Endothelial cell of umbilical vein (primary cell): ENCODE measurements around the gene IGSF9B. TPM values are rescaled to one million over a fixed set of nuclear protein-coding genes. Genes with fewer than 3 reads are reported as not detected.

Experiments
- BruUV-seq: library from RNA; stranded (reverse); fragments of 400-500 nt; replicated peaks from 2 replicates; lab custom pipeline; 2021; lab: Mats Ljungman, UMichigan
- CTCF ChIA-PET: fragments of 300-600, 350-600 bp; sonication (Branson Sonifier 250); formaldehyde crosslinking; loops from one replicate; lab custom pipeline; 2021; ENCODE audit warnings: antibody characterized with exemption, inconsistent platforms; lab: Charles Lee
- POLR2A ChIA-PET: fragments of 300-600, 350-600 bp; sonication (Branson Sonifier 250); formaldehyde crosslinking; loops from one replicate; lab custom pipeline; 2021; ENCODE audit warnings: antibody characterized with exemption, inconsistent platforms; lab: Charles Lee
- DNase-seq: peaks from one replicate; pipeline ENCODE4 v3.0.0-alpha.2; 2011; ENCODE audit warnings: low read depth, low spot score
- FAIRE-seq: peaks from 2 replicates; lab custom pipeline; 2011; peaks lifted over from hg19 to GRCh38; lab: Jason Lieb, UNC
- H2AFZ ChIP-seq: 2 replicates; pipeline ENCODE4 v1.6.0; 2012; ENCODE audit warnings: low read depth, low read length, control low read depth, inconsistent platforms
- H3K27ac ChIP-seq: 2 replicates; pipeline ENCODE4 v1.5.1; 2011; ENCODE audit warnings: low read depth, mild to moderate bottlenecking, control low read depth, low read length, moderate library complexity; ENCODE audit not compliant: insufficient read depth
- H3K27me3 ChIP-seq, 2 experiments: 2 replicates each; pipeline versions ENCODE4 v1.6.0 to v1.6.1; 2011; ENCODE audit warnings: low read length in 2 of 2, mixed read lengths in 1 of 2; ENCODE audit not compliant: control insufficient read depth in 2 of 2, insufficient read depth in 2 of 2
- H3K36me3 ChIP-seq, 2 experiments: 2 replicates in 1 of 2; 3 replicates in 1 of 2; pipeline ENCODE4 v1.5.1; 2011; ENCODE audit warnings: low read length in 2 of 2, mild to moderate bottlenecking in 1 of 2, moderate library complexity in 1 of 2; ENCODE audit not compliant: control insufficient read depth in 2 of 2, insufficient read depth in 2 of 2; ENCODE audit errors: extremely low read depth in 1 of 2
- H3K4me1 ChIP-seq: 3 replicates; pipeline ENCODE4 v1.5.1; 2011; ENCODE audit warnings: mild to moderate bottlenecking, low read length; ENCODE audit not compliant: control insufficient read depth, insufficient read depth; ENCODE audit errors: extremely low read depth
- H3K4me2 ChIP-seq: 2 replicates; pipeline ENCODE4 v1.6.1; 2011; ENCODE audit warnings: low read length, control low read depth, mixed read lengths; ENCODE audit not compliant: insufficient read depth
- H3K4me3 ChIP-seq, 3 experiments: fragments of 200-600 bp in 1 of 3; sonication (generic), shearing (Covaris generic) in 1 of 3; replicated peaks in 1 of 3; 2 replicates each; pipeline ENCODE4 v1.5.1; 2011 to 2016; ENCODE audit warnings: control low read depth in 3 of 3, low read length in 3 of 3, mild to moderate bottlenecking in 2 of 3, inconsistent platforms in 1 of 3, low read depth in 1 of 3, moderate library complexity in 1 of 3; ENCODE audit not compliant: insufficient read depth in 1 of 3
- H3K79me2 ChIP-seq: 2 replicates; pipeline ENCODE4 v1.6.0; 2012; ENCODE audit warnings: low read length, inconsistent platforms; ENCODE audit not compliant: control insufficient read depth, insufficient read depth
- H3K9ac ChIP-seq: replicated peaks from 2 replicates; pipeline ENCODE3; 2011; ENCODE audit warnings: low read length, control low read depth; ENCODE audit not compliant: insufficient read depth; ENCODE audit errors: extremely low read depth
- H3K9me1 ChIP-seq: replicated peaks from 3 replicates; pipeline ENCODE4 v1.6.0; 2011; ENCODE audit warnings: mild to moderate bottlenecking, low read length; ENCODE audit not compliant: control insufficient read depth, insufficient read depth; ENCODE audit errors: extremely low read depth
- H3K9me3 ChIP-seq: replicated peaks from 2 replicates; pipeline ENCODE4 v1.5.1; 2012; ENCODE audit warnings: low read length, inconsistent platforms; ENCODE audit not compliant: control insufficient read depth, insufficient read depth
- H4K20me1 ChIP-seq: replicated peaks from 2 replicates; pipeline ENCODE3; 2011; ENCODE audit warnings: mild to moderate bottlenecking, low read length; ENCODE audit not compliant: control insufficient read depth, insufficient read depth; ENCODE audit errors: extremely low read depth
- CTCF ChIP-seq, 2 donors: IDR thresholded peaks; 1 replicate in 1 of 2; 2 replicates in 1 of 2; pipeline ENCODE4 v1.5.1; 2011; ENCODE audit warnings: low read length in 2 of 2, mild to moderate bottlenecking in 2 of 2, moderate library complexity in 2 of 2, control low read depth in 1 of 2, inconsistent platforms in 1 of 2, low read depth in 1 of 2; ENCODE audit not compliant: insufficient read depth in 1 of 2; ENCODE audit errors: extremely low read depth in 1 of 2
- EZH2 ChIP-seq: IDR thresholded peaks from 2 replicates; pipeline ENCODE4 v1.6.1; 2012; ENCODE audit warnings: borderline replicate concordance, low read depth, mild to moderate bottlenecking, moderate library complexity, low read length, inconsistent platforms; ENCODE audit not compliant: severe bottlenecking
- FOS ChIP-seq: IDR thresholded peaks from 2 replicates; pipeline ENCODE4 v1.6.1; 2011; ENCODE audit warnings: mild to moderate bottlenecking, low read length, moderate library complexity, borderline replicate concordance; ENCODE audit not compliant: insufficient read depth
- GATA2 ChIP-seq: IDR thresholded peaks from 2 replicates; pipeline ENCODE4 v1.7.0; 2011; ENCODE audit warnings: low read depth, mild to moderate bottlenecking, moderate library complexity, mixed read lengths, low read length; ENCODE audit not compliant: insufficient read length, insufficient read depth
- JUN ChIP-seq: IDR thresholded peaks from 2 replicates; pipeline ENCODE4 v1.6.1; 2011; ENCODE audit warnings: borderline replicate concordance, low read depth; ENCODE audit not compliant: insufficient read length, insufficient read depth
- MAX ChIP-seq: IDR thresholded peaks from 2 replicates; pipeline ENCODE4 v1.6.1; 2011; ENCODE audit not compliant: insufficient read depth, insufficient read length
- MYC ChIP-seq: IDR thresholded peaks from one replicate; pipeline ENCODE4 v1.6.1; 2011; ENCODE audit warnings: mild to moderate bottlenecking, low read depth, low read length
- POLR2A ChIP-seq: IDR thresholded peaks from 2 replicates; pipeline ENCODE4 v1.6.1; 2012; ENCODE audit warnings: low read depth, mild to moderate bottlenecking, control low read depth, low read length
- POLR2AphosphoS5 ChIP-seq: IDR thresholded peaks from 2 replicates; pipeline ENCODE4 v1.6.1; 2012; ENCODE audit warnings: low read depth, mild to moderate bottlenecking, control low read depth, low read length, moderate library complexity; ENCODE audit not compliant: insufficient read depth
- dilution Hi-C: fragments of 300-500 bp; cut with MboI; formaldehyde crosslinking; loops from one replicate; pipeline ENCODE4 v1.15.0; 2019; ENCODE audit warnings: low sequenced_read_pairs; ENCODE audit not compliant: extremely low pct_ligation_motif_present
- intact Hi-C: fragments of 100-400 bp; cut with micrococcal nuclease; formaldehyde crosslinking; loops from one replicate; pipeline ENCODE4 v1.10.0; 2022
- polyA plus RNA-seq, 4 experiments: library from polyadenylated mRNA; depleted of rRNA in 3 of 4; stranded (reverse) in 3 of 4; unstranded in 1 of 4; fragments of >200 nt; gene quantifications; 2 replicates each; pipeline versions ENCODE4 v1.2.1 to v1.2.3, GENCODE V29; 2011 to 2012; ENCODE audit warnings: missing spikeins in 1 of 4
- total RNA-seq: library from RNA; stranded (reverse); gene quantifications from 2 replicates; pipeline ENCODE4 v1.2.3, GENCODE V29; 2021

The IGSF9B gene
- total and polyA plus RNA-seq, 2 donors (not counting 3 experiments of a cell fraction or from before 2014, with no cell fraction given): 0.15 to 0.18 TPM

- Histone ChIP-seq H2AFZ (no peak overlapping the region), H3K27ac (no peak overlapping the region), H3K4me2 (no peak overlapping the region), H3K79me2 (no peaks in the 10 kb centered on the region), H3K36me3 (no peaks in the 10 kb centered on the region), H3K4me1 (no peaks in the 10 kb centered on the region), H3K9me1 (no peaks in the 10 kb centered on the region), H3K9ac (no peak overlapping the region), H3K27me3 (no peaks in the 10 kb centered on the region), H4K20me1 (no peaks in the 10 kb centered on the region), H3K9me3 (no peaks in the 10 kb centered on the region), H3K4me3 (no peak overlapping the region)
- dilution Hi-C loops (no loop called here), intact Hi-C loops (no loop called here)
- TF ChIP-seq MAX (no peak), GATA2 (no peak), FOS (no peak), JUN (no peak), EZH2 (no peak), POLR2AphosphoS5 (no peak), POLR2A (no peak), CTCF (IDR thresholded peaks at IDR 0.05; ENCODE audit: extremely low read depth in 1 of 2, insufficient read depth in 1 of 2, low read depth in 1 of 2, low read length in 2 of 2) (no peak), MYC (no peak)
- CTCF ChIA-PET: no interaction called here
- DNase-seq (no peak), FAIRE-seq (no peak)
- POLR2A ChIA-PET: no interaction called here
- no TSS peak for BruUV-seq
Measured at GRCh38 chr11:133919330-133920108, 37.2 kb downstream of the IGSF9B start.
